K562 (cell line): Measurements from ENCODE around the gene NHS. TPM values are rescaled to one million over a fixed set of nuclear protein-coding genes. Genes with fewer than 3 reads are reported as not detected.

Experiments
- ATAC-seq: fragments of 200-7000 bp; cut with Tn5 transposase; 3 replicates; pipeline ENCODE4 v1.9.1; 2020; ENCODE audit warnings: moderate library complexity
- BruUV-seq: library from RNA; stranded (reverse); fragments of 400-500 nt; replicated peaks from 2 replicates; lab custom pipeline; 2021; lab: Mats Ljungman, UMichigan
- CTCF ChIA-PET: fragments of 300-600 bp; formaldehyde crosslinking; extraction: SDS; loops from one replicate; lab custom pipeline; 2021; ENCODE audit warnings: low intra/inter-chr PET ratio; lab: Yijun Ruan, JAX
- POLR2A ChIA-PET: fragments of 300-600, 350-650 bp; sonication (Branson Sonifier 250); formaldehyde crosslinking; extraction: SDS; loops from one replicate; lab custom pipeline; 2021; ENCODE audit warnings: antibody characterized with exemption, inconsistent platforms; lab: Yijun Ruan, JAX
- DNase-seq, 4 experiments: peaks; one replicate each; pipeline versions ENCODE4 v3.0.0 to v3.0.0-alpha.2; 2011 to 2018; ENCODE audit warnings: low spot score in 3 of 4, mixed read lengths in 3 of 4; ENCODE audit errors: extremely low read depth in 1 of 4
- FAIRE-seq: peaks from 2 replicates; lab custom pipeline; 2011; peaks lifted over from hg19 to GRCh38; lab: Jason Lieb, UNC
- H2AFZ ChIP-seq: 2 replicates; pipeline ENCODE4 v1.6.0; 2011; ENCODE audit warnings: low read depth, low read length, control low read depth, inconsistent platforms
- H3K27ac ChIP-seq: fragments of 200-600 bp; 3 replicates; pipeline ENCODE4 v1.8.0; 2011; ENCODE audit warnings: low read depth, mild to moderate bottlenecking, control low read depth, inconsistent platforms, low read length, moderate library complexity, mixed read lengths; ENCODE audit errors: extremely low read depth
- H3K27me3 ChIP-seq, 2 experiments: fragments of 300-600 bp in 1 of 2; 2 replicates in 1 of 2; 3 replicates in 1 of 2; pipeline versions ENCODE4 v1.6.0 to v1.8.0; 2011; ENCODE audit warnings: inconsistent platforms in 2 of 2, low read length in 2 of 2, mild to moderate bottlenecking in 1 of 2, mixed read lengths in 1 of 2, moderate library complexity in 1 of 2; ENCODE audit not compliant: control insufficient read depth in 2 of 2, insufficient read depth in 2 of 2
- H3K36me3 ChIP-seq: fragments of 300-600 bp; 3 replicates; pipeline ENCODE4 v1.8.0; 2011; ENCODE audit warnings: mild to moderate bottlenecking, low read length, inconsistent platforms; ENCODE audit not compliant: control insufficient read depth, insufficient read depth
- H3K4me1 ChIP-seq, 2 experiments: fragments of 200-600 bp in 1 of 2; replicated peaks in 1 of 2; 2 replicates in 1 of 2; 3 replicates in 1 of 2; pipeline versions ENCODE4 v1.5.1 to v1.8.0; 2011; ENCODE audit warnings: inconsistent platforms in 2 of 2, low read length in 2 of 2, mild to moderate bottlenecking in 1 of 2, mixed read lengths in 1 of 2, moderate library complexity in 1 of 2; ENCODE audit not compliant: control insufficient read depth in 2 of 2, insufficient read depth in 2 of 2
- H3K4me2 ChIP-seq: 2 replicates; pipeline ENCODE4 v1.6.1; 2011; ENCODE audit warnings: low read length, control low read depth, inconsistent platforms, mixed read lengths; ENCODE audit not compliant: insufficient read depth
- H3K4me3 ChIP-seq: fragments of 200-600 bp; sonication (generic), shearing (Covaris generic); 2 replicates; pipeline ENCODE4 v1.5.1; 2016; ENCODE audit warnings: control low read depth, inconsistent platforms
- H3K79me2 ChIP-seq: fragments of 200-600 bp; 3 replicates; pipeline ENCODE4 v1.8.0; 2011; ENCODE audit warnings: low read length, inconsistent platforms; ENCODE audit not compliant: control insufficient read depth, insufficient read depth
- H3K9ac ChIP-seq, 2 experiments: 2 replicates each; pipeline versions ENCODE4 v1.6.0 to v1.6.1; 2011; ENCODE audit warnings: low read depth in 2 of 2, low read length in 2 of 2, control low read depth in 1 of 2, inconsistent platforms in 1 of 2, mild to moderate bottlenecking in 1 of 2, mixed read lengths in 1 of 2; ENCODE audit not compliant: insufficient read depth in 1 of 2
- H3K9me1 ChIP-seq: one replicate; pipeline ENCODE4 v1.6.0; 2011; ENCODE audit warnings: inconsistent platforms, mild to moderate bottlenecking, low read length, moderate library complexity; ENCODE audit not compliant: control insufficient read depth, insufficient read depth
- H3K9me3 ChIP-seq: replicated peaks from 2 replicates; pipeline ENCODE4 v1.5.1; 2011; ENCODE audit warnings: low read depth, low read length, inconsistent platforms; ENCODE audit not compliant: control insufficient read depth, insufficient read depth
- H4K20me1 ChIP-seq: replicated peaks from 2 replicates; pipeline ENCODE4 v1.6.1; 2011; ENCODE audit warnings: low read length, inconsistent platforms, mixed read lengths; ENCODE audit not compliant: control insufficient read depth, insufficient read depth
- HDAC2 ChIP-seq: fragments of 450-650 bp; IDR thresholded peaks from 2 replicates; pipeline ENCODE4 v1.6.1; 2016; ENCODE audit warnings: mild to moderate bottlenecking
- HDAC6 ChIP-seq: IDR thresholded peaks from 2 replicates; pipeline ENCODE4 v1.6.1; 2012; ENCODE audit warnings: low read depth, mild to moderate bottlenecking, control low read depth, inconsistent platforms, low read length, moderate library complexity
- ILK ChIP-seq: fragments of 450-650 bp; IDR thresholded peaks from 2 replicates; pipeline ENCODE4 v1.6.1; 2016; ENCODE audit warnings: missing genetic modification characterization, low read depth, mild to moderate bottlenecking, missing compliant biosample characterization, moderate library complexity, borderline replicate concordance
- KAT2B ChIP-seq: IDR thresholded peaks from one replicate; pipeline ENCODE4 v1.6.1; 2012; ENCODE audit warnings: low read depth, mild to moderate bottlenecking, control low read depth, inconsistent platforms, low read length, moderate library complexity
- PURB ChIP-seq: sonication (generic); formaldehyde crosslinking; IDR thresholded peaks from 2 replicates; pipeline ENCODE4 v1.9.0; 2021; ENCODE audit warnings: low read depth, mild to moderate bottlenecking, missing genetic modification reagents
- RB1 ChIP-seq: fragments of 450-650 bp; IDR thresholded peaks from 2 replicates; pipeline ENCODE4 v1.6.1; 2017; ENCODE audit warnings: low read depth, mild to moderate bottlenecking
- RBM22 ChIP-seq: fragments of 200-400 bp; formaldehyde crosslinking; IDR thresholded peaks from 2 replicates; pipeline ENCODE4 v1.6.1; 2018; ENCODE audit warnings: low read length, low read depth; ENCODE audit not compliant: poor library complexity, severe bottlenecking
- SLC30A9 ChIP-seq: fragments of 250-450 bp; sonication (Bioruptor Pico); IDR thresholded peaks from 2 replicates; pipeline ENCODE4 v1.8.0; 2022; ENCODE audit warnings: mild to moderate bottlenecking, moderate library complexity
- SMARCE1 ChIP-seq: fragments of 450-650 bp; IDR thresholded peaks from 2 replicates; pipeline ENCODE4 v1.7.1; 2016; ENCODE audit warnings: mild to moderate bottlenecking
- SP2 ChIP-seq: IDR thresholded peaks from 2 replicates; pipeline ENCODE4 v1.6.1; 2011; ENCODE audit warnings: mild to moderate bottlenecking, low read depth, low read length, moderate library complexity; ENCODE audit not compliant: poor library complexity, severe bottlenecking; ENCODE audit errors: extremely low read depth
- ZNF140 ChIP-seq: fragments of 250-450 bp; sonication (Bioruptor Pico); IDR thresholded peaks from 2 replicates; pipeline ENCODE4 v1.8.0; 2021; ENCODE audit warnings: moderate library complexity, mild to moderate bottlenecking, inconsistent platforms
- ZNF212 ChIP-seq: fragments of 450-650 bp; formaldehyde crosslinking; IDR thresholded peaks from 2 replicates; pipeline ENCODE4 v1.4.0; 2020; ENCODE audit warnings: mild to moderate bottlenecking
- ZNF518B ChIP-seq: fragments of 250-450 bp; sonication (Bioruptor Pico); IDR thresholded peaks from 2 replicates; pipeline ENCODE4 v1.5.0; 2021; ENCODE audit warnings: mild to moderate bottlenecking, moderate library complexity
- ZNF77 ChIP-seq: fragments of 250-450 bp; sonication (Bioruptor Pico); IDR thresholded peaks from 2 replicates; pipeline ENCODE4 v1.5.0; 2020
- WGBS: fragments of 100-300 bp; shearing (Covaris generic); methylation state at CpG from one replicate; pipeline ENCODE4 v1.1.6; 2016; ENCODE audit warnings: low coverage, mixed read lengths; ENCODE audit not compliant: insufficient coverage; ENCODE audit errors: missing lambda C conversion rate; 5-methylcytosine and 5-hydroxymethylcytosine counted together
- in situ Hi-C: fragments of 300-500 bp; cut with MboI; formaldehyde crosslinking; loops from 4 replicates; pipeline ENCODE4 v1.15.0; 2018; ENCODE audit warnings: inconsistent platforms, mixed read lengths
- intact Hi-C: fragments of 100-400 bp; cut with micrococcal nuclease; formaldehyde crosslinking; loops from 2 replicates; pipeline ENCODE4 v1.14.2; 2022
- polyA plus RNA-seq, 8 experiments: library from polyadenylated mRNA; depleted of rRNA in 4 of 8; stranded (reverse) in 5 of 8; unstranded in 3 of 8; fragments of >200 nt; fragmentation: Nextera tagmentation in 2 of 8; fragmentation: Illumina TruSeq in 1 of 8; extraction: Ambion mirVana in 2 of 8; extraction: Trizol in 1 of 8; gene quantifications; 2 replicates each; pipeline versions ENCODE4 v1.2.1 to v1.2.3, GENCODE V29; 2011 to 2014; ENCODE audit warnings: inconsistent platforms in 1 of 8, missing spikeins in 1 of 8
- total RNA-seq, 7 experiments: library from RNA; depleted of rRNA in 6 of 7; stranded (reverse); fragments of >200 nt in 6 of 7; fragmentation: Illumina TruSeq in 2 of 7; extraction: Trizol in 2 of 7; gene quantifications; 2 replicates each; pipeline versions ENCODE4 v1.2.1 to v1.2.3, GENCODE V29; 2011 to 2021; ENCODE audit warnings: low replicate concordance in 1 of 7

NHS gene
- total and polyA plus RNA-seq, 9 of the 15 experiments (the other 6 are each of a cell fraction or from before 2014, with no cell fraction given): 0.02 TPM; not detected in 8

GRCh38 chrX:17464194-17464593 lies 89.2 kb downstream of the NHS start:
- no peak overlapping the region for H3K4me3 ChIP-seq
- H3K4me2 ChIP-seq: no peak overlapping the region
- no peaks in the 10 kb centered on the region for H3K9me1 ChIP-seq
- H3K27me3 ChIP-seq: no peaks in the 10 kb centered on the region
- H2AFZ ChIP-seq: no peak overlapping the region
- no peaks in the 10 kb centered on the region; the same call in 1 of the 2 replicates for H4K20me1 ChIP-seq
- FAIRE-seq: no peak
- no TSS peak for BruUV-seq
- H3K27ac ChIP-seq: no peak overlapping the region
- no peaks in the 10 kb centered on the region for H3K4me1 ChIP-seq
- H3K9me3 ChIP-seq: no peaks in the 10 kb centered on the region
- TF ChIP-seq HDAC2 (no peak), HDAC6 (no peak), PURB (CRISPR knock-in tag) (no peak), RBM22 (no peak), ZNF212 (CRISPR knock-in tag) (no peak), ZNF140 (CRISPR knock-in tag) (no peak)
- H3K9ac ChIP-seq: no peak overlapping the region
- in situ Hi-C loops: no loop called here
- ChIA-PET POLR2A (no interaction called here), CTCF (no interaction called here)
- no peak for DNase-seq
- no peaks in the 10 kb centered on the region for H3K79me2 ChIP-seq
- intact Hi-C loops: no loop called here
- ATAC-seq: no peak
- no peaks in the 10 kb centered on the region for H3K36me3 ChIP-seq

GRCh38 chrX:17465201-17465600 lies 90.2 kb downstream of the NHS start:
- CTCF ChIA-PET: no interaction called here
- Histone ChIP-seq H3K4me3 (no peak overlapping the region), H3K27me3 (no peaks in the 10 kb centered on the region), H4K20me1 (no peaks in the 10 kb centered on the region; the same call in 1 of the 2 replicates), H3K9me3 (no peaks in the 10 kb centered on the region), H2AFZ (no peak overlapping the region), H3K9me1 (no peaks in the 10 kb centered on the region), H3K27ac (no peak overlapping the region), H3K4me1 (no peaks in the 10 kb centered on the region), H3K79me2 (no peaks in the 10 kb centered on the region), H3K4me2 (no peak overlapping the region), H3K9ac (no peak overlapping the region), H3K36me3 (no peaks in the 10 kb centered on the region)
- in situ Hi-C loops (no loop called here), intact Hi-C loops (no loop called here)
- BruUV-seq: no TSS peak
- WGBS: 0% methylated on average over 2 of the region's 2 CpGs
- ATAC-seq: no peak
- no peak for FAIRE-seq
- POLR2A ChIA-PET: no interaction called here
- no peak for DNase-seq
- TF ChIP-seq SMARCE1: no peak
- no peak for TF ChIP-seq KAT2B
- no peak for TF ChIP-seq SLC30A9 (CRISPR knock-in tag)
- no peak for TF ChIP-seq ZNF518B (CRISPR knock-in tag)
- TF ChIP-seq SP2: no peak
- no peak for TF ChIP-seq RB1
- TF ChIP-seq ZNF77 (CRISPR knock-in tag): no peak
- TF ChIP-seq ILK (tag): no peak
